Progenitor cell of endocrine pancreas (in vitro differentiated cells): ENCODE measurements around the gene TBC1D16. TPM values are rescaled to one million over a fixed set of nuclear protein-coding genes. Genes with fewer than 3 reads are reported as not detected.

Source experiments
- DNase-seq: peaks from one replicate; pipeline ENCODE4 v3.0.0; 2021; ENCODE audit warnings: low spot score; ENCODE audit not compliant: unreplicated experiment
- H3K27ac Mint-ChIP-seq: 2 replicates; pipeline ENCODE4 v1.8.0; 2021; ENCODE audit warnings: mild to moderate bottlenecking, moderate library complexity, mixed read lengths
- H3K27me3 Mint-ChIP-seq: 2 replicates; pipeline ENCODE4 v1.8.0; 2021; ENCODE audit warnings: mixed read lengths
- H3K36me3 Mint-ChIP-seq: 2 replicates; pipeline ENCODE4 v1.8.0; 2022; ENCODE audit warnings: mixed read lengths; ENCODE audit not compliant: insufficient read depth
- H3K4me1 Mint-ChIP-seq: 2 replicates; pipeline ENCODE4 v1.8.0; 2021; ENCODE audit warnings: low read depth, mixed read lengths
- H3K4me3 Mint-ChIP-seq: 2 replicates; pipeline ENCODE4 v1.8.0; 2021; ENCODE audit warnings: low read depth, mild to moderate bottlenecking, moderate library complexity, mixed read lengths
- H3K9me3 Mint-ChIP-seq: 2 replicates; pipeline ENCODE4 v1.8.0; 2021; ENCODE audit warnings: low read depth, mixed read lengths
- CTCF ChIP-seq: fragments of 200-600 bp; sonication (generic); IDR thresholded peaks from one replicate; pipeline ENCODE4 v1.5.0; 2021; ENCODE audit warnings: antibody characterized with exemption, mild to moderate bottlenecking; ENCODE audit not compliant: unreplicated experiment
- total RNA-seq: library from RNA; stranded (reverse); gene quantifications from 2 replicates; pipeline ENCODE4 v1.2.1, GENCODE V29; 2021

The TBC1D16 gene
- total RNA-seq, 1 donor from 2014 or later, result 85.1 TPM

DNA sequence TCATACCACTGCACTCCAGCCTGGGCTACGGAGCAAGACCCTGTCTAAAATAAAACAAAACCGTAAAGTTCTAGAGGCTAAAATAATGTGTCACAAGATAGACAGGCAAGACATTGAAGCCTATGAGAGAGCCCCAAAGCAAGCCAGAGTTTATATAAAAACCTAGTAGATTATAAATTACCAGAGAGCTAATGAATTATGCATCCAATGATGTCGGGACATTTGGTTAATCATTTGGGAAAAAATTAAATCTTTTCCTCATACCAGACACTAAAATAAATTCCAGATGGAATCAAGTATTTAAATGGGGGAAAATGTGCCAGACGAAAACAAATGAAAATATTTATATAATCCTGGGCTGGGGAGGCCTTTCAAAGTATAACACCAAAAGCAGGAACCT, 25.0 kb upstream of the TBC1D16 start:
- no peaks in the 10 kb centered on the region for H3K9me3 Mint-ChIP-seq
- H3K36me3 Mint-ChIP-seq, result peaks cover 10% of the 10 kb centered on the region
- H3K27ac Mint-ChIP-seq, result no peak overlapping the region
- no peak overlapping the region for H3K4me3 Mint-ChIP-seq
- no peaks in the 10 kb centered on the region for H3K27me3 Mint-ChIP-seq
- no peak for TF ChIP-seq CTCF
- no peaks in the 10 kb centered on the region for H3K4me1 Mint-ChIP-seq
- DNase-seq, result no peak

DNA sequence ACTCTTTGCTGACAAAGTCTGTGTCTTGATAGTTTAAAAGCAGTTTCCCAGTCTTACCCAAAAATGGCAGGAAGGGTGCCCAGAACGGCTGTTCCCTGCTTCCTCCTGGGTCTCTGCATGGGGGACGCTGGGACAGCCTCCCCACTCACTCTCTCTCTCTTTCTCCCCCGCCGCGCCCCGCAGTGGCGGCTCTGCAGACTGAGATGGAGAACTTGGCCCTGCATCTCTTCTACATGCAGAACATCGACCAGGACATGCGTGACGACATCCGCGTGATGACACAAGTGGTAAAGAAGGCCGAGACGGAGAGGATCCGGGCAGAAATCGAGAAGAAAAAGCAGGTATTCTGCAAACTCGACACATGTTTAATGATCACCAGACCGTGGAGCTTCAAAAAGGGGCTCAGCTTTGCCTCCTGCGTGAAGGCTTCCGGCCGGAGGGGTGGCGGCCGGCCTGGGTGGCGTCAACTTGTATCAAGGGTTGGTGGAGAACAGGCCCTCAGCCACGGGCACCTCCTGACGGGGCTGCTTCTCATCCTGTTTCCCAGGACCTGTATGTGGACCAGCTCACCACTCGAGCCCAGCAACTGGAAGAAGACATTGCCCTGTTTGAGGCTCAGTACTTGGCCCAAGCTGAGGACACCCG, 22.8 kb upstream of the TBC1D16 start:
- no peaks in the 10 kb centered on the region for H3K27me3 Mint-ChIP-seq
- H3K27ac Mint-ChIP-seq, result no peak overlapping the region
- no peaks in the 10 kb centered on the region for H3K4me1 Mint-ChIP-seq
- no peaks in the 10 kb centered on the region for H3K9me3 Mint-ChIP-seq
- H3K4me3 Mint-ChIP-seq, result no peak overlapping the region
- DNase-seq, result no peak
- peaks cover 8% of the 10 kb centered on the region for H3K36me3 Mint-ChIP-seq
- TF ChIP-seq CTCF, result no peak

- DNase-seq, result no peak
- Mint-ChIP-seq H3K4me1 (no peaks in the 10 kb centered on the region), H3K4me3 (no peak overlapping the region), H3K36me3 (peaks cover 15% of the 10 kb centered on the region), H3K27me3 (no peaks in the 10 kb centered on the region), H3K9me3 (no peaks in the 10 kb centered on the region), H3K27ac (no peak overlapping the region)
- no peak for TF ChIP-seq CTCF
Observed at GRCh38 chr17:80055597-80055996, 19.9 kb upstream of the TBC1D16 start.

DNA sequence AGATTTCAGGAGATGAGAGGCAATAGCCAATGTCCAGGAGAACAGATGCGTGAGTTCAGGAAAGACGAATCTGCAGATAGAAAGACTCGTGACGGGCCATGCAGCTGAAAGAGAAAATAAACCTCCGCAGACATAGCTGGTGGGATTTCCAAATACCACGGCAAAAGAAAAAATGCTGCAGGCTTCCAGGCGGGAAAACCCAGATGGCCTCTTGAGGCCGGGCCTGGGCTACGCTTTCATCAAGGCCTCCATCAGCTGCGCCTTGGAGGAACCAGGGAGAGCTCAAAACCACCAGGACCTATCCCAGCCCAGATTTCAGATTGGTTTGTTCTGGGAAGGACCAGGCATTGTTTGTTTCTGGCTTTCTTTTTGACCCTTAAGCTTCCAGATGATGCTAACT, 17.4 kb upstream of the TBC1D16 start:
- peaks cover 13% of the 10 kb centered on the region for H3K36me3 Mint-ChIP-seq
- no peak for TF ChIP-seq CTCF
- H3K27ac Mint-ChIP-seq, result no peak overlapping the region
- H3K27me3 Mint-ChIP-seq, result no peaks in the 10 kb centered on the region
- H3K4me3 Mint-ChIP-seq, result no peak overlapping the region
- no peaks in the 10 kb centered on the region for H3K4me1 Mint-ChIP-seq
- DNase-seq, result no peak
- H3K9me3 Mint-ChIP-seq, result no peaks in the 10 kb centered on the region

GRCh38 chr17:80051681-80052080, 16.0 kb upstream of the TBC1D16 start:
- no peak for DNase-seq
- Mint-ChIP-seq H3K4me1 (no peaks in the 10 kb centered on the region), H3K27me3 (no peaks in the 10 kb centered on the region), H3K27ac (no peak overlapping the region), H3K9me3 (no peaks in the 10 kb centered on the region), H3K4me3 (no peak overlapping the region), H3K36me3 (peaks cover 11% of the 10 kb centered on the region)
- TF ChIP-seq CTCF, result no peak
